ENCODE data around the gene LRRC8A. TPM values are rescaled to one million over a fixed set of nuclear protein-coding genes. Genes with fewer than 3 reads are reported as not detected.
"Not testable (repeated sequence)": the region's sequence is repeated elsewhere in the genome, so short reads cannot be mapped to it uniquely, and the experiment has no call there.

LRRC8A gene
- total RNA-seq, 1 donor from 2014 or later, result 68.1 TPM

DNA sequence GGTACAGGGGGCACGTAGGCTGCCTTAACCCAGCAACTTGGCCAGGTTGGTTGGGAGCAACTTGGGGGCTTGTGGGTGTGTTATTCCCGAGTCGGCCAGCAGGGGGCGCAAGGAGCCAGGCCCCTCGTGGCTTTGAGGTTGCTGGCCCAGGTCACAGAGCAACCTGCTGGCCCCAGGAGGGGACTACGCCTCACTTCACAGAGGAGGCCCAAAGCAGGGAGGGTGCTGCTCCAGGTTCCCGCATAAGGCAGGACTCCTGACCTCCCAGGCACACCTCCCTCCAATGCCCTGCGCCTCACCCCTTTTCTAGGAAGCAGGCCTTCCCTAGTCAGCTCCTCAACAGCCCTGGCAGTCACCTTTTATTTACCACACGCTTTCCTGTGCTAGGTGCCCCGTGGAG lies 18.3 kb upstream of the LRRC8A start:
- Histone ChIP-seq H3K36me3 (no peaks in the 10 kb centered on the region), H3K4me3 (no peak overlapping the region), H3K9me3 (no peaks in the 10 kb centered on the region), H3K4me1 (peaks cover 16% of the 10 kb centered on the region), H3K27me3 (no peaks in the 10 kb centered on the region), H3K27ac (no peak overlapping the region)
- DNase-seq (peak; percentile 92), ATAC-seq (peak; percentile 94)
- intact Hi-C loops (cut with DNase I), result loop anchor here (5.0 kb wide), 1 partner anchor 64 kb away; no protein-coding TSS in a partner anchor
- TF ChIP-seq, protein P1, sequence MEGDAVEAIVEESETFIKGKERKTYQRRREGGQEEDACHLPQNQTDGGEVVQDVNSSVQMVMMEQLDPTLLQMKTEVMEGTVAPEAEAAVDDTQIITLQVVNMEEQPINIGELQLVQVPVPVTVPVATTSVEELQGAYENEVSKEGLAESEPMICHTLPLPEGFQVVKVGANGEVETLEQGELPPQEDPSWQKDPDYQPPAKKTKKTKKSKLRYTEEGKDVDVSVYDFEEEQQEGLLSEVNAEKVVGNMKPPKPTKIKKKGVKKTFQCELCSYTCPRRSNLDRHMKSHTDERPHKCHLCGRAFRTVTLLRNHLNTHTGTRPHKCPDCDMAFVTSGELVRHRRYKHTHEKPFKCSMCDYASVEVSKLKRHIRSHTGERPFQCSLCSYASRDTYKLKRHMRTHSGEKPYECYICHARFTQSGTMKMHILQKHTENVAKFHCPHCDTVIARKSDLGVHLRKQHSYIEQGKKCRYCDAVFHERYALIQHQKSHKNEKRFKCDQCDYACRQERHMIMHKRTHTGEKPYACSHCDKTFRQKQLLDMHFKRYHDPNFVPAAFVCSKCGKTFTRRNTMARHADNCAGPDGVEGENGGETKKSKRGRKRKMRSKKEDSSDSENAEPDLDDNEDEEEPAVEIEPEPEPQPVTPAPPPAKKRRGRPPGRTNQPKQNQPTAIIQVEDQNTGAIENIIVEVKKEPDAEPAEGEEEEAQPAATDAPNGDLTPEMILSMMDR (IDR thresholded peaks at IDR 0.05), result peak; percentile 98

DNA sequence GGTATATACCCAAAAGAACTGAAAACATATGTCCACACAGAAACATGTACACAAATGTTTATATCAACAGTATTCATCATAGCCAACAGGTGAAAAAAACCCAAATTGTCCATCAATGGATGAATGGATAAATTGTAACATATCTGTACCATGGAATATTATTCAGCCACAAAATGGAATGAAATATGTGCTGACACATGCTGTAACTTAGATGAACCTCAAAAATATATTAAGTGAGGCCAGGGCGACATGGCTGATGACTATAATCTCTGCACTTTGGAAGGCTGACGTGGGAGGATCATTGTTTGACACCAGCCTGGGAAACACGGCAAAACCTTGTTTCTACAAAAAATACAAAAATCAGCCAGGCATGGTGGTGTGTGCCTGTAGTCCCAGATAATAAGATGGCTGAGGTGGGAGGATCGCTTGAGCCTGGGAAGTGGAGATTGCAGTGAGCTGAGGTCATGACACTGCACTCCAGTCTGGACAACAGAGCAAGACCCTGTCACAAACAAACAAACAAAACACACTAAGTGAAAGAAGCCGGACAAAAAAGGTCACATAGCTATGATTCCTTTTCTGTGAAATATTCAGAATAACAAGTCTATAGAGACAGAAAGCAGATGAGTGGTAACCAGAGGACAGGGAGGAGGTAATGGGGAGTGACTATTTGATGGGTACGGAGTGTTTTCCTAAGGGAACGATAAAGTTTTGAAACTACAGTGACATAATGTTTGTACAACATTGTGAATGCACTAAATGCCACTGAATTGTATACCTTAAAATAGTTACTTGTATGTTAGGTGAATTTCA lies 11.6 kb upstream of the LRRC8A start:
- no peak for ATAC-seq
- Histone ChIP-seq H3K4me1 (no peaks in the 10 kb centered on the region), H3K36me3 (no peaks in the 10 kb centered on the region), H3K4me3 (no peak overlapping the region), H3K27me3 (no peaks in the 10 kb centered on the region), H3K27ac (no peak overlapping the region), H3K9me3 (no peaks in the 10 kb centered on the region)
- intact Hi-C loops (cut with DNase I), result no loop called here
- no peak for DNase-seq
- TF ChIP-seq, protein P1 (IDR thresholded peaks at IDR 0.05), result no peak

DNA sequence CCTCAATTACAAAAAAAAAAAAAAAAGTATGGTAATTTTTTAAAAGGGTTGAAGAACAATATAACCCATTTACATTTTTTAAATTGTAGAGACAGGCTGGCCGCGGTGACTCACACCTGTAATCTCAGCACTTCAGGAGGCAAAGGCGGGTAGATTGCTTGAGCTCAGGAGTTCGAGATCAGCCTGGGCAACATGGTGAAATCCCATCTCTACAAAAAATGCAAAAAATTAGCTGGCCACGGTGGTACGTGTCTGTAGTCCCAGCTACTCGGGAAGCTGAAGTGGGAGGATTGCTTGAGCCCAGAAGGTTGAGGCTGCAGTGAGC lies 11.0 kb upstream of the LRRC8A start:
- H3K36me3 ChIP-seq; ATAC-seq; H3K4me1 ChIP-seq; H3K9me3 ChIP-seq; H3K27ac ChIP-seq; H3K4me3 ChIP-seq; H3K27me3 ChIP-seq; intact Hi-C loops (cut with DNase I); DNase-seq: not testable (repeated sequence)

GRCh38 chr9:128877852-128878251 lies 4.1 kb upstream of the LRRC8A start:
- intact Hi-C loops (cut with DNase I), result no loop called here
- Histone ChIP-seq H3K27ac (no peak overlapping the region), H3K4me3 (no peak overlapping the region), H3K9me3 (no peaks in the 10 kb centered on the region), H3K36me3 (no peaks in the 10 kb centered on the region), H3K4me1 (peaks cover 11% of the 10 kb centered on the region), H3K27me3 (no peaks in the 10 kb centered on the region)
- no peak for DNase-seq
- TF ChIP-seq, protein P1 (IDR thresholded peaks at IDR 0.05), result no peak
- ATAC-seq, result no peak

DNA sequence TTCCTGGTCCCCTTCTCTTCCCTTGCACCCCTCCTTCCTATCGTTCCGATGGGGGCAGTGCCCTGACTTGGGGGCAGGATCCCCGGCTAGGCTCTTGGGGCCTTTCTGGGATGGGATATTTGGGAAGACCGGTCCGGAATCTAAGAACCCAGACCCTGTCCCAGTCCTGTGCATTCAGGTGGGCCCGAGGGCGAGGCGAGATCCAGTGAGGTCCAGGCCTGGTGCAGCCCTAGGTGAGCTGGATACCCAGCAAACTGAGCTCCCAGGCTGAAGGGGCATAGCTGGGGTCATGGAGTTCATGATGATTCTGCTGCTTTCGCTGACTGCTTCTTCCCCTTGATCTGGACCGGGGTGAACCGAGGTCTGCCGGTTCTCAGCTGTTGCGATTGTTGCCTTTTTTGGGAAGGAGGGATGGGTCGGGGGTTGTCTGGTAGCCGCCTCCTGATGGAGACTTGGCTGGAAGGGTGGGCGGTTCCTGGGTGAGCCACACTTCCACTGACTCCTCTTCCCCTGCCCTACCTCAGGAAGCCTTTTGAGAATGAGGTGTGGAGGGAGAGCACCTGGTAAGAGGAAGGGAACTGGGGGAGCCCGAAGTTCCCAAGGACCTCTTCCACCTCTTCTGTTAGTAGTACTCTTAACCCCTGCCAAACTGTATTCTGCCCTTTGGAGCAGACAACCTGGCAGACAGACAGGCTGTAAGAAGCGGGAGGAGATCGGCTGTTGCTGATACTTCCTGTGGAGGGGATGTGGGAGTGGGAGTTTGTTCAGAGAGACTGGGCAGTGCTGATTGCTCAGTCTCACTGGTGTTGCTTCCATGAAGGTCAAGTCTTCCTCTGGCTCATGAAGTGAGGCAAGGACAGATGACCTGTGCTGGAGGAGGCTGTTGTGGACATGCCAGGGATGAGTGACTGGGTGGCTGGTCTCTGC lies 1.0 kb downstream of the LRRC8A start:
- Histone ChIP-seq H3K36me3 (peaks cover 17% of the 10 kb centered on the region), H3K4me1 (peaks cover 51% of the 10 kb centered on the region), H3K27ac (peak overlapping the region; percentile 95), H3K27me3 (no peaks in the 10 kb centered on the region), H3K4me3 (peak overlapping the region; percentile 98), H3K9me3 (no peaks in the 10 kb centered on the region)
- DNase-seq, result no peak
- TF ChIP-seq, protein P1 (IDR thresholded peaks at IDR 0.05), result no peak
- no peak for ATAC-seq
- intact Hi-C loops (cut with DNase I), result no loop called here

- no peak overlapping the region for H3K27ac ChIP-seq
- ATAC-seq (no peak), DNase-seq (no peak)
- peaks cover 55% of the 10 kb centered on the region for H3K4me1 ChIP-seq
- intact Hi-C loops (cut with DNase I), result no loop called here
- H3K27me3 ChIP-seq, result no peaks in the 10 kb centered on the region
- TF ChIP-seq, protein P1 (IDR thresholded peaks at IDR 0.05), result no peak
- peaks cover 23% of the 10 kb centered on the region for H3K36me3 ChIP-seq
- H3K4me3 ChIP-seq, result peak overlapping the region; percentile 98
- H3K9me3 ChIP-seq, result no peaks in the 10 kb centered on the region
Observed at GRCh38 chr9:128884164-128884563, 2.2 kb downstream of the LRRC8A start.

All from upper lobe of right lung (tissue), 1 donor.